HTR-8/SVneo (cell line): Measurements from ENCODE around the gene TMEM43.
A peak's percentile ranks its signal among the peaks of the same experiment; 100 is the strongest.

Source experiments
- DNase-seq: peaks from one replicate; pipeline ENCODE4 v3.0.0; 2011; ENCODE audit warnings: low spot score, mixed read lengths; ENCODE audit not compliant: insufficient read length
- FAIRE-seq: peaks from 2 replicates; lab custom pipeline; 2011; peaks lifted over from hg19 to GRCh38; lab: Jason Lieb, UNC

The TMEM43 gene

DNA sequence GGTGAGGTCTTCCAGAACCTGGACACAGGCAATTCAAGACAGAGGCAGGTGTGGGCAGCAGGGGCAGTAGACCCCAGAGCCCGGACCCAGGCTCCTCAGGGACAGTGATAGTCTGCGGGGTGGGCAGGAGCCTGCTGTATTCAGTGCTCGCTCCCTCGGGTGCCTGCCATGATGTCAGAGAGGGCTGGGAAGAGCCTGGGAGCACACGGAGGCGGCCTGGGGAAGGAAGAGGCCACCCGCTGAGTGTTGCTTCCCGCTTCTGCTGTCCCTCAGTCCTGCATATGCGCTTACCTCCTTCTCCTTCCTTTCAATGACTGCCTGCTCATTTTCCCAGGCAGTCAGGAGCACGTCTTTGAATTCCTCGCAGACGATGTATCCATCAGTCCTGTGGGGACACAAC, 22.8 kb downstream of the TMEM43 start:
- no peak for DNase-seq
- no peak for FAIRE-seq

DNA sequence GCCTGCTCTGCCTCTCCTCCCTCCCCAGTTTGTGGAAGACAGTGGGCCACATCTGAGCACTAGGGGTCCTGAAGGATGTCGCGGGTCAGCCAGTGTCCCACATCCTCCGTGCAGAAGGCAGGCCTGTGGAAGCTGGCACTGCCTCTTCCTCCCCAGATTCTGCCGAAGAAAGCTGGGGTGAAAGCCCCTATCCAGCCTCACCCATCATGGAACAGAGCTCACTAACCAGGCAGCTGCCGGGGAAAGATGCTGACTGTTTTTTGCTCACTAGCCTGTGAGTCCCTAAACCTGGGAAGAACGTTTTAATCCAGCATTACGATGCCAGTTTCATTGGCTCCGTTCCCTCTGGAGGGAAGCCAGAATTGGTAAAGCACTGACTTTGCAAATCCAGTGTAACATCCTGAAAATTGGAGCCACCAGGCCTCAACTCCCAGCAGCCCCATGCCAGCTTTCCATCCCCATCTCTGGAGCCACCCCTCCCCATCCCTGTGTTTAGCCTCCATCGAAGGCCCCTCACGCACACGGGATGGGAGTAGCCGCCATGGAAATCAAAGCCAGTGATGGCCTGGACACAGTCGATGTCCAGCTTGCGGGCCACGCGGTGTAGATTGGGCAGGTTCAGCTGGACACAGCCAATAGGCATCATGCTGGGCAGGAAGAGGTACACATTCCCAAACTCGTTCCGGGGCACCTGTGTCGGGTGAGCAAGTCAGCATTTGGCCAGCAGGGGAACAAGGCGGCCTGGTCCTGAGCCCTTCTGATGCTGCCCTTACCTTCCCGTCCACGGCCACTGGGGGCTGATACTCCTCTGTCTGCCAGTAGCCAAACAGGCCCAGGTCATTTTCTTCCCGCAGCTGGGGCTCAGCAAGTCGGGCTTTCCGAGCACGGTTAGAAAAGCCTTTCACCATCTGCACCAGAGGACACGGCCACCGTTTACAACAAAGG, 23.5 kb downstream of the TMEM43 start:
- no peak for FAIRE-seq
- DNase-seq, result peak; percentile 28

DNA sequence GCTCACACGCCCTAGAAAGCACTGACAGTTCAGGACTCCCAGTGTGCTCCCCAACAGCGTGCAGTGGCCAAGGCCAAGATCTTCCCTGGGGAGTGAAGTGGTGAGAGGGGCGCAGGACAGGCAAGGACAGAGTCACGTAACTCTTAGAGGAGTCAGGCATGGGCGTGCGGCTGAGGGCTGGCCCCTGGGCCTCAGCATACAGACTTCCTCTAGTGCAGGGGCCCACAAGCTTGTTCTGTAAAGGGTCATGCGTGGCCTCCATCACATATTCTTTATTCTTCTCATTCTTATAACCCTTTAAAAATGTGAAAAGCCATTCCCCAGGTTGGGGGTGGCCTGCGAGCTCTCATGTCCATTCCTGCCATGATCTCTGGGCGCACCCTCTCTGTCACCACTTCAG, 25.2 kb downstream of the TMEM43 start:
- DNase-seq, result no peak

DNA sequence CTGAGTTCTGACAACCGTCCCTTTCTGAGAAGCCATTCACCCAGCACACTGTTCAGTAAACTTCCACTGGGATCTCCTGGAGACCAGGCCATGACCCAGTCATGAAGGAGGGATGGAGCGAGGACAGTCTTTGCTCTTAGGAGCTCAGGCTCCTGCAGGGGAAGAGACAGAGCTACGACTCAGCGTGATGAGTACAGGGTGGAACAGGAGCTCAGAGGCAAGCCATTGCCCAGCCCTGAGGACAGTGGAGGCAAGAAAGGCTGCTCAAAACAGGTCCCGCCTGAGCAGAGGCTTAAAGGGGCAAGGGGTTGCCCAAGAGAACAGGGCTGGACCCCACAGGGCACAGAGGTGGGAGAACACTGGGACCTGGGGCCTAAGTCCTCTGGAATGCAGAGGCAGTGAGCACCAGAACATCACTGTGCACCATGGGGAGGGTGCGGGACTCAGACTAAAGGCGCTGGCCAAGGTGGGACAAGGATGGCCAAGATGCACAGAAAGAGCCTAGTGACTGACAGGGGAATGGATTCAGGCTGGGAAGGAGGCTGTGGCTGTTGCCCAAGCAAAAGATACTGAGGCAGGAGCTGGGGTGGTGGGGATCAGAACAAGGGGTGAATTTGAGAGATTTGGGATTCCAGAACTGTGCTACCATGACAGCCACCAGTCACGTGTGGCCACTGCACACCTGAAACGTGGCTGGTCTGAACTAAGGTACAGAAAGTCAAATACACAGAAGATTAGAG, 25.8 kb downstream of the TMEM43 start:
- no peak for DNase-seq
- FAIRE-seq, result no peak

More for the DNA sequence above, 25.2 kb downstream of the TMEM43 start:
- FAIRE-seq, result no peak

DNA sequence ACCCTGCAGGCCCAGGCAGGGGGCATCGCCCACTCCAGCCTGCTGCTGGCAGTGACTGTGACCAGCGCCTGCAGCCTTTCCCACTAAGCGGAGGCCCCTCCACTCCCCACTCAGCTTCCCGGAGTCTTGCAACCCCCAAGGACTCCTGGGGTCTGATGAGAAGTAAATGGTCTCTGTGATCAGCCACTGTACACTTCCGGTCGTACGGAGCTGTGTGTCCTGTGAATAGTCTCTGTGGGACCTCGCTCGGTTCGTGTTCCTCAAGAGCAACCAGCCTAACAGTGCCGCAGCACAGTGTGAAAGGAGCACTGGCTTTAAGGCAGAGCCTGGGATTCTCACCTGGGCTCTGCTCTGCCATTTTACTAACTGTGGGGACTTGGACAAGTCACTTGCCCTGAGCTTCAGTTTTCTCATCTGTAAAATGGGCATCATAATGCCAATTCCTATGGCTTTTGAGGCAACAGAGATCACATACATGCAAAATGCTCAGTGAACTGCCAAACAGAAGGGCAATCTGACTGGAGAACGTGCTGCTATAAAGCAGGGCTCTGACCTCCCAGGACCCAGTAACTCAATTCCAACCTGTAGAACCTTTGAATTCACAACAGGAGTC, 26.7 kb downstream of the TMEM43 start:
- no peak for FAIRE-seq
- no peak for DNase-seq

DNA sequence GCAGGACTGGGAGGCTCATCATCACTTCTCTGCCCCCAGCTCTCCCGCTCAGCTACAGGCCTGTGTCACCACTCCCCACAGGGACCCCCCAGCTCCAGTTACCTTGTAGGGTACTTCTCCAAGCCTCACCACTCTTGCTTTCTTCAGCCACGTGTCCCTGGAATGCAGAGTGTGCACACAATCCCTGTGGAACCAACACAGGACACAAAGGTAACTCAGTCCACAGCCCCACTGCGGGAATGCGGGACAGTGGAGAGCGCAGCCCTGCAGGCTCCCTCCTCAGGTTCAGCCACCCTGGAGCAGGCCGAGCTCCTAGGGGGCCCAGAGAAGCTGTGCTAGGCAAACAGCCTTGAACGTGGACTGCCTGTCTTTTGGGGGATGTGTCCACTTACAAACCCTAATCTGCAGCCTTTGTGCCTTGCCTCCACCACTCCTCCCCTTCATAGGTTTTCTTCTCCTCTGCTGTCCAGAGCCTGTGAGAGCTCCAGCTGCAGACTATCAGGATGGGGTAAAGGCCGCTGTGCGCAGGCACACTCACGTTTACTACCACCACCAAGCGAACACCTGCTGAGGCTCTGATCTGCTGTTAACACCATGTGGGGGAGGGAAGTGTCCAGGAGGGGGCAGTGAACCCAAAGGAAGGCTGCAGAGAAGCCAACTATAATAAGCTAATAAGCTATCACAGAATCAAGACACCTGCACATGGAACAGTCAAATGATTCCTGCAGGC, 27.5 kb downstream of the TMEM43 start:
- FAIRE-seq, result no peak
- no peak for DNase-seq

DNA sequence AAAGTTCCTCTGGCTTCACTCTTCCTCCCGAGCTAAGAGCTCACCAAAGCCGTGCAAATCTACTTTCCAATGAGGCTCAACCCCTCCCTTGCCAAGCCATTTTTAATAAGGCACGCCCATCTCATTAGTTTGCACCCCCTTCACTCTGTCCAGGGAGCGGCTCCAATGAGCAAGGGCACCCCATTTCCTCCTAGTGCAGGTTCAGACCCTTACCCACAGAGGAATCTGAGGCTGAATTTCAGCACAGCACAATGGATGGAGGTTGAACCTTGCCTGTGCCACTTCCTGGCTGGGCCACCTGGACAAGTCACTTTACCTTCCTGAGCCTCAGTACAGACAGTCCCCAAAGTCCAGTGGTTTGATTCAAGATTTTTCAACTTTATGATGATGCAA, 28.1 kb downstream of the TMEM43 start:
- DNase-seq (no peak), FAIRE-seq (no peak)

DNA sequence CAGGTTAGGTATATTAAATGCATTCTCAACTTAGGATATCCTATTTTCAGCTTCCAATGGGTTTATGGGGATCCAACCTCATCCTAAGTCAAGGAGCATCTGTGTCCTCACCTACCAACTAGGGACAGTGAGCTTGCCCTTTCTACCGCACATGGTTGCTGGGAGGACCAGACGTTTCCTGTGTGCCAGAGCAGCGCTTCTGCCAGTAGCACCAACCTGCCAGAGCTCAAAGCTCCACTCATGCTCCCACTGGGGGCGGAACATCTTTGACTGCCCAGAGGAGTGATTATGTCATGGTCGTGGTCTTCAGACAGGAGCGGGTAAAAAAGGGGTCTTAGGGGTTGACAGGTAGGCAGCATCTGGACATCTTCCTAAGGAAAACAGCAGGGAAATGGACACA, 28.8 kb downstream of the TMEM43 start:
- DNase-seq, result no peak
- no peak for FAIRE-seq

DNA sequence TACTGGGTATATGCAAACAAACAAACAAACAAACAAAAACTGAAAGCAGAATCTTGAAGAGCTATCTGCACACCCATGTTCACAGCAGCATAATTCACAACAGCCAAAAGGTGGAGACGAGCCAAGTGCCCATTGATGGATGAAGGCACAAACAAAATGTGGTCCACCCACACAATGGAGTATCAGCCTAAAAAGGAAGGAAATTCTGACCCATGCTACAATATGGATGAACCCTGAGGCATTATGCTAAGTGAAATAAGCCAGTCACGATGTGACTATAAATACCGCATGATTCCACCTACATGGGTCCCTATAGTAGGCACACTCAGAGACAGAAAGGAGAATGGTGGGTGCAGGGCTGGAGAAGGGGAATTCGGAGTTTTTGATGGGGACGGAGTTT, 29.4 kb downstream of the TMEM43 start:
- FAIRE-seq (no peak), DNase-seq (no peak)

DNA sequence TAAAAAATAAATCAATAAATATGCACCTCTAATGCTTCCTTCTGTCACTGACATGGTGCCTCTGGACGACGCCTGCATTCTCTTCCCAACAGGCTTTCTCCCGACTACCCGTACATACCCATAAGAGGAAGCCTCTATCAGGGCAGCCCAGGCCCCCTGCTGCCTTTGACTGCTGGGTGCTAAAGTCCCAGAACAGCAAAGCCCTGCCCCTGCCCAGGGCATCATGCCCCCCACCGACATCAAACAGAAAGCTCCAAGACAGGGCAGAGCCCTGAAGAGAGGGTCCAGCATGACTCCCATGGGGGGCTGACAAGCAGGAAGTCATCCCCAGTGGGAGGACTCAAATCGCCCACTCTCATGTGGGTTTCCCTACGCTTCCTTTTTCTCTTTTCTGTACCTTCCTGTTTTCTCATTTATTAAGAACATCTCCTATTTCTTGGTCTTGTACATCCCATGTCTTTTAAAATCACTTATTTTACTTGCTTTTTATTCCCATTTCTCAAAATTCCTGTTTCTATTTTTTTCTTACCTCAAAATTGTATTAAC, 30.1 kb downstream of the TMEM43 start:
- FAIRE-seq, result no peak
- DNase-seq, result no peak

DNA sequence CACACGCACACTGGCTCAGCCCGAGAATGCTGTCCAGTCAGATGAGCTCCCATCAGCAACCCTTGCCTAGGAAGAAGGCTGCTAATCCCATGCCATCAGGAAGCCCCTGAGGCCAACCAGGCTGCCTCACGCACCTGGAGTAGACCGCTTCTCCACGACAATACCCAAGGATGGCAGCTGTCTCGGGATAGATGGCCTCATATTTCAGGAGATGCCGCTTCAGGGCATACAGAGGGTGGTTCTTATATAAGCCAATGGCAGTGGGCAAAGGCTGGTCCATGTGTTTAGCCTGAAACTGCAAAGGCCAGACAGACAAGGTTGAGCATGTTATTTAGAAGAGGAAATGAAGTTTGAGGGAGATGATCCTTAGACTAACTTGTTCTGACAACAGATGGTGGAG, 31.3 kb downstream of the TMEM43 start:
- no peak for DNase-seq
- no peak for FAIRE-seq

DNA sequence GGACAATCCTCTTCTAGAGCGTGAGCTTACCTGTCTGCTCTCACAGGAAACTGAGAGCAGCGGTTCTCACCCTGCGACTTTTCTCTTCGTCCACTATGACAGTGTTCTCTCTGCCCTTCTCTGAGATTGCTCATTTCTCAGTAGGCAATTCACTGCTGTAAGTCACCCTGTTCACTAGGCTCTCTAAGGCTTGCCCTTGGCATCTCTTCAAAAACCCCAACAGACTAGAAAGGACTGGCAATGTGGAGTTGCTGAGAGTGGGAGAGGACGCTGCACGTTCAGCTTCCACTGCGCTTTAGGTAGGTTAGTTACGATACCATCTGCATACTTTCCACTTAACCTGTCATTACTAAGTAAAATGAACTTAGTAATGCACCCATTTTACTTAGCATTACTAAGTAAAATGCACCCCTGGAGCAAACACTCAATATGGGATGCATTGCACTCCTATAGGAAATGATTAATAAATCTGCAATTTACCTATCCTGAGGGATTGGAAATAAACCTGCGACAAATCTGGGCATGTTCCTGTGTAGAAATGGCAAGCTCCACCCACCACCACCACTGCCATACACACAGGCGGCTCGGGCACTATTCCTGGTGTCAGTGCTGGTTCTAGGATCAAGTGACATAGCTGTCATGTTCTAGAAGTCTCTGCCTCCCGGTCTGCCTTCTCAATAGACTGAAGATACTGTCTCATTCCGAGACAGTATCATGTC, 32.1 kb downstream of the TMEM43 start:
- no peak for DNase-seq
- FAIRE-seq, result no peak

DNA sequence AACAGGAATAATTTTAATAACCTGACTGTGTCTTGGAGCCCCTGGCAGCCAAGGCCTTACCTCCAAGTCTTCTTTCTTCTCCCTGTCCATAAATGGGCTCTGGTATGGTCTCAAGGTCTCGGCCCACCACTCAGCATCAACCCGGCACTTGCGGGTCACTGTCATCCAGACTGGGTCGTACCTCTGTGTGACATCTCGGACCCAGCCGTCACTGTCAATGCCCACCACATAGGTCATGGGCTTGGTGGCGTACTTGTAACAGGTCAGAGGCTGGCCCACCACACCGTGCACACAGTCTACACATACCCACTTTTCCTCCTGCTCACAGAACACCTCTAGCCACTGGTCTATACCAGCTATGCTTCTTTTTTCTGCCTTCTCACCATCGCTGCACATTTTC, 33.1 kb downstream of the TMEM43 start:
- FAIRE-seq, result no peak
- DNase-seq, result no peak

DNA sequence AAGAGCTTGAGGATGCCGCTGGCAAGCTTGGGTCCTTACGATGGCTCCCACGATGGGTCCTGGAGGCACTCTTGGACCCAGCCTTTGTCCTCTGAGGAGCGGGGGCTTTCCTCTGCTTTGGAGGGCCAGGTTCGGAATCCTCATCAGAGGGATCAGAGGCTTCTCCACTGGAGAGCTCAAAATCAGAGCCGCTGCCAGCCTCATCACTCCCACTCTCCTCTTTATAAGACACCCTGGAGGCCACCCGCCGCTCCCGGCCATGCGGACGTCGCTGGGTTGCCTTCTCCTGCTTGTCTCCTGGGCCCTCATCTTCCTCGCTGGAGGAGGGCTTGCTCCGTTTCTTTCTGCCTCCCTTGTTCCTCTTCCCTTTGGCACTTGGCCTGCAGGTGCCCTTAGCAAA, 33.5 kb downstream of the TMEM43 start:
- no peak for FAIRE-seq
- DNase-seq, result no peak

DNA sequence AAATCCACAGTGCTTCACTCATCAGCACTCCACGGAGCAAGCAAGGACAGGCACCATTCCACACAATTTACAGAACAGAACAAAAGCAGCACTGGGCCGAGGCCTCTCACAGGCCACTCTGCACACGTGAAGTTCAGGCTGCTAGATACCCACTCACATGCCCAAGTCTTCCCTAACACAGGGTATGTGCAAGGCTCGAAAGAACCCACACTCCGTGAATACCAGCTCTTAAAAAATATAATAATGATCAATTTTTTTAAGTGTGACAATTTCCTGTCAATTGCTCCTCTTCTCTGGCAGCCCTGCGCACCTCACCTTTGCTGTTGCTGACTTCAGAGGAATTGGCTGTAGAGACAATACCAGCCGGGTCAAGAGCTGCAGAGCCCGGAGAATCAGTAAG, 34.6 kb downstream of the TMEM43 start:
- no peak for DNase-seq
- FAIRE-seq, result no peak

DNA sequence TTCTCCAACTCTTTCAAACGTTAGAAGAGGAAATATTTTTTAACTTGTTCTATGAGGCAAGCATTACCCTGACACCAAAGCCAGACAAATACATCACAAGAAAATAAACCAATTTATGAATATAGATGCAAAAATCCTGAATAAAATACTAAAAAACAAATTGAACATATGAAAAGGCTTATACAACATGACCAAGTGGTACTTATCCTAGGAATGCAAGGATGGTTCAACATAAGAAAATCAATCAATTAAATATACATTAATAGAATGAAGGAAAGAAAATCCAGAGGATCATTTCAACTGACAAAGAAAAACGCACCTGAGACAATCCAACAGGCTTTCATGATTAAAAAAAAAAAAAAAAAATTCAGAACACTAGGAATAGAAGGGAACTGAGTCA, 36.4 kb downstream of the TMEM43 start:
- DNase-seq, result no peak
- FAIRE-seq, result no peak

DNA sequence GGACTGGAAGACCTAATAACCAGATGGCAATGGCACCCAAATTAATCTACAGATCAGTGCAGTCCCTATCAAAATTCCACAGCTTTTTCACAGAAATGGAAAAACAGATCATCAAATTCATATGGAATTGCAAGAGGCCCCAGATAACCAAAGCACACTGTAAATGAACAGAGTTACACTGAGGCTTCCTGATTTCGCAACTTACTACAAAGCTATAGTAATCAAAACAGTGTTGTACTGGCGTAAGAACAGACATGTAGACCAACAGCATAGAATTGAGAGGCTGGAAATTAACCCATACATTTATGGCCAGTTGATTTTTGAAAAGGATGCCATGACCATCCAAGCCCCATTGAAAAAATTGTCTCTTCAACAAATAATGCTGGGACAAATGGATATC, 37.3 kb downstream of the TMEM43 start:
- DNase-seq (no peak), FAIRE-seq (no peak)

DNA sequence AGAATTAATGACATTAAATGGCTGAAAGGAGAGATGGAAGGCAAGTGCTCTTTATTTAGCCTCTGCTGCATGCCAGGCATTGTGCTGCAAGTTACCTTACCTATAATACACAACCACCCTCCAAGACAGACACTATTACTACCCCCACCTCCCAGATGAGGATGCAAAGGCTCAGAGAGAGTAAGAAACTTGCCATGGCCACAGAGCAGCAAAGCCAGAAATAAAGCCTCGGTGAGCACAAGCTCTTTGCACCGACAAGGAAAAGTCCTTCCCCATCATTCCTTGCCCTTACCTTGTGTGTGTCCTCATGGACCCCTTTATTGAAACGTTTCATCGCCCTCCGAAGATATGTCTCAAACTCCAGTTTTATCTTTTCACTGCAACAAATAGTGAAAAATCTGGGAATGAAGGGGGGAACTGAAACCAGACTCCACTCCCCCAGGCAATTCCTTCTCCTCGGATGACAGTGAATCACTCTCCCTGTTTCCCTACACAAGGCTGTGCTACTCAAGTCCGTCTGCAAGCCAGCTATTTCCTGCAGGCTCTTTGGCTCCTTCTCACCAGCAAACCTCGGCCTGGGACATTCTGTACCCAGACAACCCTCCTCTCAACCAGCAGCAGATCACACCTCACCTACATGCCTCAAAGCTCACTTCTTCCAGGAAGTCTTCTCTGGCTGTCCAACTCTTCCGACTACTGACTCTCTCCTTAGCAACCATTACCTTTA, 42.2 kb downstream of the TMEM43 start:
- no peak for FAIRE-seq
- no peak for DNase-seq

DNA sequence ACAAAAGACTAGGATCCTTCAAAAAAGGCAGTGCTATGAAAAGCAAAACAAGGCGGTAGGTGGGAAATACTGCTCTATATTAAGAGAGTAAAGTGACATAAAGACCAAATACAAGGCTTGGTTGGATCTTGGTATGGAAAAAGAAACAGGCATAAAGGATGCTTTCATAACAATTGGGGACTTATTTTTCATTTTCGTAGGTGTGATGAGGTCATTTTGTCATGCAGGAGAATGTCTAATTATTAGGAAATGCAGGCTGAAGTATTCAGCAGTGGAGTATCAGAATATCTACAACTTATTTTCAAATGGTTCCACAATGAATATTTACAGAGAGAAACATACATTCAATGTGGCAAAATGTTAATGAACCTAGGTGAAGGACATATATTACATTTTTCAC, 44.6 kb downstream of the TMEM43 start:
- FAIRE-seq, result no peak
- DNase-seq, result no peak
